H1 (cell line): ENCODE measurements around the gene HDAC8. TPM values are rescaled to one million over a fixed set of nuclear protein-coding genes. Genes with fewer than 3 reads are reported as not detected.

Experiments used
- EZH2 ChIP-seq: fragments of 200-600 bp; sonication (generic); IDR thresholded peaks from 2 replicates; pipeline ENCODE4 v1.7.1; 2012; ENCODE audit warnings: low read depth, mild to moderate bottlenecking, moderate library complexity, low read length, inconsistent platforms; ENCODE audit not compliant: severe bottlenecking
- POLR2A ChIP-seq, 2 experiments: IDR thresholded peaks; 1 replicate in 1 of 2; 2 replicates in 1 of 2; pipeline ENCODE4 v1.6.1; 2011; ENCODE audit warnings: low read depth in 2 of 2, low read length in 2 of 2, mild to moderate bottlenecking in 2 of 2; ENCODE audit errors: control extremely low read depth in 1 of 2
- POLR2AphosphoS5 ChIP-seq: IDR thresholded peaks from 2 replicates; pipeline ENCODE4 v1.6.1; 2011; ENCODE audit warnings: low read depth, low read length
- RBBP5 ChIP-seq: IDR thresholded peaks from 2 replicates; pipeline ENCODE4 v1.7.1; 2012; ENCODE audit warnings: low read depth, mild to moderate bottlenecking, inconsistent platforms, low read length, moderate library complexity, borderline replicate concordance
- SIN3A ChIP-seq, 2 experiments: IDR thresholded peaks in 1 of 2; conservative IDR thresholded peaks in 1 of 2; 2 replicates each; pipeline ENCODE4 v1.6.1; 2011 to 2012; ENCODE audit warnings: low read length in 2 of 2, improper control_type of control experiment in 1 of 2, low read depth in 1 of 2, mild to moderate bottlenecking in 1 of 2
- TBP ChIP-seq: IDR thresholded peaks from 2 replicates; pipeline ENCODE4 v1.6.1; 2011; ENCODE audit warnings: low read depth, low read length, improper control_type of control experiment
- polyA plus RNA-seq, 7 experiments: library from polyadenylated mRNA; depleted of rRNA in 3 of 7; stranded (reverse) in 5 of 7; unstranded in 2 of 7; fragments of >200 nt in 5 of 7; fragments of 200-250 nt in 2 of 7; gene quantifications; 1 replicate in 5 of 7; 2 replicates in 1 of 7; 4 replicates in 1 of 7; pipeline versions ENCODE4 v1.2.1 to v1.2.3, GENCODE V29; 2011 to 2013; ENCODE audit warnings: missing spikeins in 2 of 7, mixed read lengths in 2 of 7
- total RNA-seq: library from RNA; stranded (reverse); fragmentation: NEBNext Ultra II Directional; extraction: Animal tissue kit (Norgen Biotek cat#: 25700); gene quantifications from 2 replicates; pipeline ENCODE4 v1.2.1, GENCODE V29; 2021
- TF ChIP-seq, protein P1 (sequence below): fragments of 300-600 bp; sonication (generic); IDR thresholded peaks from 2 replicates; pipeline ENCODE4 v1.7.1; 2012; ENCODE audit warnings: low read length, moderate library complexity, mild to moderate bottlenecking, inconsistent platforms; ENCODE audit not compliant: insufficient replicate concordance

HDAC8 gene
- total and polyA plus RNA-seq, 2 of the 8 experiments (the other 6 are each of a cell fraction or from before 2014, with no cell fraction given): 9.7 to 20.3 TPM

DNA sequence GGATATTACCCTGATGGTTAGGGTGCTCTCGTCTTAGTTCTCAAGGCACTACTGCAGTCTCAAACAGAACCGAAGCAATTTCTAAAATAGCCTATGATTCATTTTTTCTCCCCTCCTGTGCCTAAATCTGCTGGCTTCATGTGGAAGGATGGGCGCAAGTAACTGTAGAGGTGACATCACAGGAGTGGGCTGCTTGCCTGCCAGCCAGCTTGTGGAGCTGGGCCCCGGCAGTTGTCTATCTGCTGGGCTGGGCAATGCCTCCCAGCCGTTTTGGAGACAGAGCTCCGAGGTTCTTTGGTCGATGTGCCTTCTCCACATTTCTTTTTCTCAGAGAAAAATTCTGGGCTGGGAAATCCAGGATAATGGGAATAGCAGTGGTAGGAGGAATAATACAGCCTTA is 232.6 kb downstream of the HDAC8 start (continued):
- TF ChIP-seq, protein P1, sequence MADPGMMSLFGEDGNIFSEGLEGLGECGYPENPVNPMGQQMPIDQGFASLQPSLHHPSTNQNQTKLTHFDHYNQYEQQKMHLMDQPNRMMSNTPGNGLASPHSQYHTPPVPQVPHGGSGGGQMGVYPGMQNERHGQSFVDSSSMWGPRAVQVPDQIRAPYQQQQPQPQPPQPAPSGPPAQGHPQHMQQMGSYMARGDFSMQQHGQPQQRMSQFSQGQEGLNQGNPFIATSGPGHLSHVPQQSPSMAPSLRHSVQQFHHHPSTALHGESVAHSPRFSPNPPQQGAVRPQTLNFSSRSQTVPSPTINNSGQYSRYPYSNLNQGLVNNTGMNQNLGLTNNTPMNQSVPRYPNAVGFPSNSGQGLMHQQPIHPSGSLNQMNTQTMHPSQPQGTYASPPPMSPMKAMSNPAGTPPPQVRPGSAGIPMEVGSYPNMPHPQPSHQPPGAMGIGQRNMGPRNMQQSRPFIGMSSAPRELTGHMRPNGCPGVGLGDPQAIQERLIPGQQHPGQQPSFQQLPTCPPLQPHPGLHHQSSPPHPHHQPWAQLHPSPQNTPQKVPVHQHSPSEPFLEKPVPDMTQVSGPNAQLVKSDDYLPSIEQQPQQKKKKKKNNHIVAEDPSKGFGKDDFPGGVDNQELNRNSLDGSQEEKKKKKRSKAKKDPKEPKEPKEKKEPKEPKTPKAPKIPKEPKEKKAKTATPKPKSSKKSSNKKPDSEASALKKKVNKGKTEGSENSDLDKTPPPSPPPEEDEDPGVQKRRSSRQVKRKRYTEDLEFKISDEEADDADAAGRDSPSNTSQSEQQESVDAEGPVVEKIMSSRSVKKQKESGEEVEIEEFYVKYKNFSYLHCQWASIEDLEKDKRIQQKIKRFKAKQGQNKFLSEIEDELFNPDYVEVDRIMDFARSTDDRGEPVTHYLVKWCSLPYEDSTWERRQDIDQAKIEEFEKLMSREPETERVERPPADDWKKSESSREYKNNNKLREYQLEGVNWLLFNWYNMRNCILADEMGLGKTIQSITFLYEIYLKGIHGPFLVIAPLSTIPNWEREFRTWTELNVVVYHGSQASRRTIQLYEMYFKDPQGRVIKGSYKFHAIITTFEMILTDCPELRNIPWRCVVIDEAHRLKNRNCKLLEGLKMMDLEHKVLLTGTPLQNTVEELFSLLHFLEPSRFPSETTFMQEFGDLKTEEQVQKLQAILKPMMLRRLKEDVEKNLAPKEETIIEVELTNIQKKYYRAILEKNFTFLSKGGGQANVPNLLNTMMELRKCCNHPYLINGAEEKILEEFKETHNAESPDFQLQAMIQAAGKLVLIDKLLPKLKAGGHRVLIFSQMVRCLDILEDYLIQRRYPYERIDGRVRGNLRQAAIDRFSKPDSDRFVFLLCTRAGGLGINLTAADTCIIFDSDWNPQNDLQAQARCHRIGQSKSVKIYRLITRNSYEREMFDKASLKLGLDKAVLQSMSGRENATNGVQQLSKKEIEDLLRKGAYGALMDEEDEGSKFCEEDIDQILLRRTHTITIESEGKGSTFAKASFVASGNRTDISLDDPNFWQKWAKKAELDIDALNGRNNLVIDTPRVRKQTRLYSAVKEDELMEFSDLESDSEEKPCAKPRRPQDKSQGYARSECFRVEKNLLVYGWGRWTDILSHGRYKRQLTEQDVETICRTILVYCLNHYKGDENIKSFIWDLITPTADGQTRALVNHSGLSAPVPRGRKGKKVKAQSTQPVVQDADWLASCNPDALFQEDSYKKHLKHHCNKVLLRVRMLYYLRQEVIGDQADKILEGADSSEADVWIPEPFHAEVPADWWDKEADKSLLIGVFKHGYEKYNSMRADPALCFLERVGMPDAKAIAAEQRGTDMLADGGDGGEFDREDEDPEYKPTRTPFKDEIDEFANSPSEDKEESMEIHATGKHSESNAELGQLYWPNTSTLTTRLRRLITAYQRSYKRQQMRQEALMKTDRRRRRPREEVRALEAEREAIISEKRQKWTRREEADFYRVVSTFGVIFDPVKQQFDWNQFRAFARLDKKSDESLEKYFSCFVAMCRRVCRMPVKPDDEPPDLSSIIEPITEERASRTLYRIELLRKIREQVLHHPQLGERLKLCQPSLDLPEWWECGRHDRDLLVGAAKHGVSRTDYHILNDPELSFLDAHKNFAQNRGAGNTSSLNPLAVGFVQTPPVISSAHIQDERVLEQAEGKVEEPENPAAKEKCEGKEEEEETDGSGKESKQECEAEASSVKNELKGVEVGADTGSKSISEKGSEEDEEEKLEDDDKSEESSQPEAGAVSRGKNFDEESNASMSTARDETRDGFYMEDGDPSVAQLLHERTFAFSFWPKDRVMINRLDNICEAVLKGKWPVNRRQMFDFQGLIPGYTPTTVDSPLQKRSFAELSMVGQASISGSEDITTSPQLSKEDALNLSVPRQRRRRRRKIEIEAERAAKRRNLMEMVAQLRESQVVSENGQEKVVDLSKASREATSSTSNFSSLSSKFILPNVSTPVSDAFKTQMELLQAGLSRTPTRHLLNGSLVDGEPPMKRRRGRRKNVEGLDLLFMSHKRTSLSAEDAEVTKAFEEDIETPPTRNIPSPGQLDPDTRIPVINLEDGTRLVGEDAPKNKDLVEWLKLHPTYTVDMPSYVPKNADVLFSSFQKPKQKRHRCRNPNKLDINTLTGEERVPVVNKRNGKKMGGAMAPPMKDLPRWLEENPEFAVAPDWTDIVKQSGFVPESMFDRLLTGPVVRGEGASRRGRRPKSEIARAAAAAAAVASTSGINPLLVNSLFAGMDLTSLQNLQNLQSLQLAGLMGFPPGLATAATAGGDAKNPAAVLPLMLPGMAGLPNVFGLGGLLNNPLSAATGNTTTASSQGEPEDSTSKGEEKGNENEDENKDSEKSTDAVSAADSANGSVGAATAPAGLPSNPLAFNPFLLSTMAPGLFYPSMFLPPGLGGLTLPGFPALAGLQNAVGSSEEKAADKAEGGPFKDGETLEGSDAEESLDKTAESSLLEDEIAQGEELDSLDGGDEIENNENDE: no peak
- no peak for TF ChIP-seq TBP
- TF ChIP-seq EZH2: no peak
- TF ChIP-seq POLR2AphosphoS5: no peak
- no peak for TF ChIP-seq POLR2A (IDR thresholded peaks at IDR 0.05; ENCODE audit: control extremely low read depth in 1 of 2, low read depth in 2 of 2, low read length in 2 of 2)
- no peak for TF ChIP-seq RBBP5
- no peak for TF ChIP-seq SIN3A (conservative IDR thresholded peaks at IDR 0.05 in 1 of 2, IDR thresholded peaks at IDR 0.05 in 1 of 2; ENCODE audit: low read depth in 1 of 2, low read length in 2 of 2)
